ENCODE measurements around the gene CR1.
"Not testable (repeated sequence)": the region's sequence is repeated elsewhere in the genome, so short reads cannot be mapped to it uniquely, and the experiment has no call there.

Gene CR1

GRCh38 chr1:207495801-207496792 is at the start of gene CR1:
CR1 (plus strand) TSS chr1:207496157; CDS start chr1:207496268, 111 bp downstream.
- no peak for DNase-seq (ENCODE audit: low spot score)

- DNase-seq (ENCODE audit: low spot score), result no peak
Measured at GRCh38 chr1:207453710-207454045, 42.3 kb upstream of the CR1 start.

GRCh38 chr1:207454046-207454964 is 41.7 kb upstream of the CR1 start, which contains the start of gene CR2:
CR2 (plus strand) TSS chr1:207454328; CDS start chr1:207454419, 91 bp downstream.
- DNase-seq (ENCODE audit: low spot score), result peak; percentile 15

- DNase-seq (ENCODE audit: low spot score), result no peak
Measured at GRCh38 chr1:207455183-207455754, 40.7 kb upstream of the CR1 start.

GRCh38 chr1:207458414-207458813 is 37.5 kb upstream of the CR1 start:
- no peak for DNase-seq (ENCODE audit: low spot score)

GRCh38 chr1:207459008-207459407 is 36.9 kb upstream of the CR1 start:
- DNase-seq (ENCODE audit: low spot score), result peak; percentile 34

- DNase-seq (ENCODE audit: low spot score), result no peak
Measured at GRCh38 chr1:207461649-207462048, 34.3 kb upstream of the CR1 start.

GRCh38 chr1:207462535-207462934 is 33.4 kb upstream of the CR1 start:
- no peak for DNase-seq (ENCODE audit: low spot score)

GRCh38 chr1:207463021-207463420 is 32.9 kb upstream of the CR1 start:
- DNase-seq (ENCODE audit: low spot score), result no peak

- no peak for DNase-seq (ENCODE audit: low spot score)
Measured at GRCh38 chr1:207463571-207463970, 32.4 kb upstream of the CR1 start.

GRCh38 chr1:207470927-207471326 is 25.0 kb upstream of the CR1 start:
- DNase-seq (ENCODE audit: low spot score), result peak; percentile 20

- no peak for DNase-seq (ENCODE audit: low spot score)
Measured at GRCh38 chr1:207474210-207474609, 21.7 kb upstream of the CR1 start.

GRCh38 chr1:207486198-207486597 is 9.8 kb upstream of the CR1 start:
- no peak for DNase-seq (ENCODE audit: low spot score)

GRCh38 chr1:207487636-207488035 is 8.3 kb upstream of the CR1 start:
- DNase-seq (ENCODE audit: low spot score), result no peak

GRCh38 chr1:207493212-207493611 is 2.7 kb upstream of the CR1 start:
- no peak for DNase-seq (ENCODE audit: low spot score)

- DNase-seq (ENCODE audit: low spot score), result no peak
Measured at GRCh38 chr1:207494171-207494570, 1.8 kb upstream of the CR1 start.

GRCh38 chr1:207495281-207495680 is 676 bp upstream of the CR1 start:
- not testable (repeated sequence) for DNase-seq (ENCODE audit: low spot score)

- DNase-seq (ENCODE audit: low spot score), result no peak
Measured at GRCh38 chr1:207497941-207498340, 2.0 kb downstream of the CR1 start.

- DNase-seq (ENCODE audit: low spot score), result peak; percentile 64
Measured at GRCh38 chr1:207499573-207499972, 3.6 kb downstream of the CR1 start.

- DNase-seq (ENCODE audit: low spot score), result no peak
Measured at GRCh38 chr1:207500306-207500705, 4.3 kb downstream of the CR1 start.

- no peak for DNase-seq (ENCODE audit: low spot score)
Measured at GRCh38 chr1:207501071-207501470, 5.1 kb downstream of the CR1 start.

- DNase-seq (ENCODE audit: low spot score), result no peak
Measured at GRCh38 chr1:207502726-207503125, 6.8 kb downstream of the CR1 start.

All from CD4-positive, alpha-beta T cell treated with Interleukin-15 for 4 hours (primary cell).